IMR-90 (cell line): ENCODE results near the gene PDCD10. TPM values are rescaled to one million over a fixed set of nuclear protein-coding genes. Genes with fewer than 3 reads are reported as not detected.

Source experiments
- ATAC-seq: fragments of 200-7000 bp; cut with Tn5 transposase; 2 replicates; pipeline ENCODE4 v1.9.1; 2020; ENCODE audit warnings: low read depth, mild to moderate bottlenecking, moderate library complexity
- BruUV-seq: library from RNA; stranded (reverse); fragments of 400-500 nt; replicated peaks from 2 replicates; lab custom pipeline; 2021; lab: Mats Ljungman, UMichigan
- CTCF ChIA-PET: fragments of 300-600 bp; formaldehyde crosslinking; extraction: SDS; loops from one replicate; lab custom pipeline; 2021; ENCODE audit warnings: antibody characterized with exemption; lab: Yijun Ruan, JAX
- POLR2A ChIA-PET: fragments of 300-600 bp; sonication (Branson Sonifier 250); formaldehyde crosslinking; loops from one replicate; lab custom pipeline; 2022; ENCODE audit warnings: antibody characterized with exemption; ENCODE audit not compliant: unreplicated experiment; lab: Charles Lee
- DNase-seq: peaks from one replicate; pipeline ENCODE4 v3.0.0; 2013
- H2AFZ ChIP-seq: replicated peaks from 2 replicates; pipeline ENCODE3; 2013; ENCODE audit warnings: low read length, mild to moderate bottlenecking; ENCODE audit not compliant: poor library complexity
- H2AK5ac ChIP-seq: 2 replicates; pipeline ENCODE4 v1.6.1; 2013; ENCODE audit warnings: low read depth, low read length, inconsistent platforms
- H2AK9ac ChIP-seq: replicated peaks from 2 replicates; pipeline ENCODE3; 2013; ENCODE audit warnings: mild to moderate bottlenecking, low read depth, low read length, moderate library complexity; ENCODE audit not compliant: poor library complexity
- H2BK120ac ChIP-seq: 2 replicates; pipeline ENCODE4 v1.6.1; 2013; ENCODE audit warnings: low read depth, low read length, inconsistent platforms
- H2BK15ac ChIP-seq: 3 replicates; pipeline ENCODE4 v1.6.1; 2013; ENCODE audit warnings: low read depth, low read length, inconsistent platforms
- H2BK20ac ChIP-seq: 2 replicates; pipeline ENCODE4 v1.6.1; 2013; ENCODE audit warnings: low read depth, mild to moderate bottlenecking, inconsistent platforms, low read length, moderate library complexity
- H2BK5ac ChIP-seq: 2 replicates; pipeline ENCODE4 v1.6.1; 2013; ENCODE audit warnings: mild to moderate bottlenecking, low read depth, low read length, inconsistent platforms; ENCODE audit not compliant: poor library complexity, severe bottlenecking
- H3K14ac ChIP-seq: replicated peaks from 2 replicates; pipeline ENCODE4 v1.6.1; 2013; ENCODE audit warnings: low read depth, low read length, inconsistent platforms
- H3K18ac ChIP-seq: 2 replicates; pipeline ENCODE4 v1.6.1; 2013; ENCODE audit warnings: low read depth, low read length, control low read depth
- H3K23ac ChIP-seq: 2 replicates; pipeline ENCODE4 v1.6.1; 2013; ENCODE audit warnings: low read depth, low read length, inconsistent platforms
- H3K27ac ChIP-seq: 2 replicates; pipeline ENCODE4 v1.5.1; 2013; ENCODE audit warnings: mild to moderate bottlenecking, control low read depth, low read length; ENCODE audit not compliant: insufficient read depth
- H3K27me3 ChIP-seq: 2 replicates; pipeline ENCODE4 v1.6.1; 2013; ENCODE audit warnings: low read length; ENCODE audit not compliant: control insufficient read depth, insufficient read depth
- H3K36me3 ChIP-seq: 2 replicates; pipeline ENCODE4 v1.6.1; 2013; ENCODE audit warnings: low read length, mixed read lengths; ENCODE audit not compliant: control insufficient read depth, insufficient read depth
- H3K4ac ChIP-seq: 2 replicates; pipeline ENCODE4 v1.6.1; 2013; ENCODE audit warnings: low read depth, low read length, inconsistent platforms
- H3K4me1 ChIP-seq: 2 replicates; pipeline ENCODE4 v1.6.1; 2013; ENCODE audit warnings: low read length, mixed read lengths; ENCODE audit not compliant: control insufficient read depth, insufficient read depth
- H3K4me2 ChIP-seq: 2 replicates; pipeline ENCODE4 v1.6.1; 2013; ENCODE audit warnings: low read depth, mild to moderate bottlenecking, control low read depth, low read length, moderate library complexity
- H3K4me3 ChIP-seq: 2 replicates; pipeline ENCODE4 v1.5.1; 2013; ENCODE audit warnings: low read depth, mild to moderate bottlenecking, control low read depth, low read length, moderate library complexity; ENCODE audit not compliant: insufficient read depth
- H3K56ac ChIP-seq: 2 replicates; pipeline ENCODE4 v1.6.1; 2013; ENCODE audit warnings: low read length, inconsistent platforms; ENCODE audit not compliant: insufficient read depth; ENCODE audit errors: extremely low read depth
- H3K79me1 ChIP-seq, 2 experiments: 2 replicates each; pipeline ENCODE4 v1.6.1; 2013; ENCODE audit warnings: low read length in 2 of 2, inconsistent platforms in 1 of 2, low read depth in 1 of 2
- H3K9ac ChIP-seq: 2 replicates; pipeline ENCODE4 v1.6.1; 2013; ENCODE audit warnings: low read depth, low read length, control low read depth
- H3K9me1 ChIP-seq: 2 replicates; pipeline ENCODE4 v1.6.1; 2013; ENCODE audit warnings: low read length, inconsistent platforms; ENCODE audit not compliant: insufficient read depth
- H3K9me3 ChIP-seq: 2 replicates; pipeline ENCODE4 v1.6.1; 2013; ENCODE audit warnings: low read length; ENCODE audit not compliant: control insufficient read depth, insufficient read depth
- H4K20me1 ChIP-seq: 2 replicates; pipeline ENCODE4 v1.6.1; 2013; ENCODE audit warnings: low read length, inconsistent platforms; ENCODE audit not compliant: insufficient read depth
- H4K5ac ChIP-seq: 2 replicates; pipeline ENCODE4 v1.6.1; 2013; ENCODE audit warnings: mild to moderate bottlenecking, low read depth, low read length, control low read depth
- H4K8ac ChIP-seq, 2 experiments: 2 replicates each; pipeline ENCODE4 v1.6.1; 2013; ENCODE audit warnings: low read depth in 2 of 2, low read length in 2 of 2, control low read depth in 1 of 2, inconsistent platforms in 1 of 2
- H4K91ac ChIP-seq: 2 replicates; pipeline ENCODE4 v1.6.1; 2013; ENCODE audit warnings: low read depth, low read length, inconsistent platforms; ENCODE audit not compliant: insufficient read depth
- BHLHE40 ChIP-seq: fragments of 150-350 bp; IDR thresholded peaks from 2 replicates; pipeline ENCODE4 v1.6.1; 2016; ENCODE audit warnings: mild to moderate bottlenecking, low read depth, low read length
- CEBPB ChIP-seq: IDR thresholded peaks from 2 replicates; pipeline ENCODE4 v1.6.1; 2012; ENCODE audit warnings: low read depth, low read length, improper control_type of control experiment
- CHD1 ChIP-seq: IDR thresholded peaks from 2 replicates; pipeline ENCODE4 v1.6.1; 2012; ENCODE audit warnings: low read depth, low read length, improper control_type of control experiment
- FOS ChIP-seq: fragments of 150-350 bp; IDR thresholded peaks from 2 replicates; pipeline ENCODE4 v1.6.1; 2016; ENCODE audit warnings: low read depth, low read length
- MAFK ChIP-seq: IDR thresholded peaks from 2 replicates; pipeline ENCODE4 v1.6.1; 2012; ENCODE audit warnings: low read depth, low read length, improper control_type of control experiment
- MAZ ChIP-seq: IDR thresholded peaks from 2 replicates; pipeline ENCODE4 v1.6.1; 2012; ENCODE audit warnings: low read depth, mild to moderate bottlenecking, low read length, improper control_type of control experiment, moderate library complexity, borderline replicate concordance
- MXI1 ChIP-seq: IDR thresholded peaks from 2 replicates; pipeline ENCODE4 v1.6.1; 2012; ENCODE audit warnings: low read depth, mild to moderate bottlenecking, low read length, moderate library complexity, borderline replicate concordance
- NFE2L2 ChIP-seq: fragments of 150-350 bp; IDR thresholded peaks from 2 replicates; pipeline ENCODE4 v1.6.1; 2016; ENCODE audit warnings: low read depth, mild to moderate bottlenecking, low read length
- POLR2A ChIP-seq: IDR thresholded peaks from 2 replicates; pipeline ENCODE4 v1.6.1; 2012; ENCODE audit warnings: mild to moderate bottlenecking, low read depth, low read length
- RAD21 ChIP-seq: IDR thresholded peaks from 2 replicates; pipeline ENCODE4 v1.6.1; 2012; ENCODE audit warnings: low read length, improper control_type of control experiment
- RCOR1 ChIP-seq: IDR thresholded peaks from 2 replicates; pipeline ENCODE4 v1.6.1; 2012; ENCODE audit warnings: mild to moderate bottlenecking, low read length, improper control_type of control experiment; ENCODE audit not compliant: insufficient replicate concordance
- RFX5 ChIP-seq: IDR thresholded peaks from 2 replicates; pipeline ENCODE4 v1.8.0; 2012; ENCODE audit warnings: low read depth, mild to moderate bottlenecking, low read length, moderate library complexity
- SMC3 ChIP-seq: fragments of 150-350 bp; IDR thresholded peaks from 2 replicates; pipeline ENCODE4 v1.6.1; 2016; ENCODE audit warnings: low read depth, mild to moderate bottlenecking, antibody characterized with exemption, low read length, moderate library complexity
- USF2 ChIP-seq: fragments of 150-350 bp; IDR thresholded peaks from 2 replicates; pipeline ENCODE4 v1.6.1; 2017; ENCODE audit warnings: mild to moderate bottlenecking, antibody characterized with exemption, low read length, low read depth
- WGBS, 2 experiments: methylation state at CpG; one replicate each; pipeline versions ENCODE4 v1.1.5 to v1.1.7; 2013; ENCODE audit warnings: missing lambda C conversion rate in 2 of 2; ENCODE audit not compliant: insufficient read length in 1 of 2; ENCODE audit errors: extremely low coverage in 2 of 2; 5-methylcytosine and 5-hydroxymethylcytosine counted together
- dilution Hi-C: fragments of 300-500 bp; cut with HindIII; formaldehyde crosslinking; loops from one replicate; pipeline ENCODE4 v1.14.3; 2018; ENCODE audit warnings: low sequenced_read_pairs; ENCODE audit not compliant: unreplicated experiment
- in situ Hi-C: fragments of 300-500 bp; cut with MboI; formaldehyde crosslinking; loops from 3 replicates; pipeline ENCODE4 v1.14.3; 2019; ENCODE audit warnings: low sequenced_read_pairs, inconsistent platforms, mixed read lengths
- intact Hi-C: fragments of 100-400 bp; cut with micrococcal nuclease; formaldehyde crosslinking; loops from 2 replicates; pipeline ENCODE4 v1.10.0; 2022
- polyA plus RNA-seq, 3 experiments: library from polyadenylated mRNA; depleted of rRNA; stranded (reverse); fragments of >200 nt; gene quantifications; 2 replicates each; pipeline ENCODE4 v1.2.3, GENCODE V29; 2012; ENCODE audit warnings: low replicate concordance in 1 of 3
- total RNA-seq: library from RNA; depleted of rRNA; stranded (reverse); fragments of >200 nt; gene quantifications from 2 replicates; pipeline ENCODE4 v1.2.3, GENCODE V29; 2012
- TF ChIP-seq, protein P1 (sequence below): conservative IDR thresholded peaks from 2 replicates; pipeline ENCODE4 v1.5.1; 2012; ENCODE audit warnings: mild to moderate bottlenecking, low read depth, low read length, improper control_type of control experiment

The PDCD10 gene
- total and polyA plus RNA-seq, 2 of the 4 experiments (the other 2 are of a cell fraction), result 36.7 to 47.3 TPM

DNA sequence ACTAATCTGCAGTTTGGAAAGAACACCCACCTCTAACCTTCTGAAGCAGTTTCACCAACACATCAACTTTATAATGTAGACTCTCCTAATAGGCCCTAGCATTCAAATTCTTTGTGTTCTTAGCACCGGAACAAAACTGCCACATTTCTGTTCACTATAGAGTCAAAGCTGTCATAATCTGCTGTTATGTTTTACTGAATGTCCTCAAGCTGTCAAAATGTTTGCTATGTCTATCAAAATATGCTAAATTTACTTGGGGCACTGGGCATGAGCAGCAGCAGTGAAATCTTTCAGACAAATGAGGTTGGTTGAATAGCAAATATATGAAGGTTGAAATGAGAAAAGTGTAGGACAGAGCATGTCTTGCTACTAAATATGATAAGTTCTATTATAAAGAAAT is 82.9 kb downstream of the PDCD10 start:
- H3K79me1 ChIP-seq, result no peaks in the 10 kb centered on the region
- H3K23ac ChIP-seq, result no peak overlapping the region
- dilution Hi-C loops, result no loop called here
- no peak overlapping the region for H4K91ac ChIP-seq
- H2AFZ ChIP-seq, result no peak overlapping the region
- no peak overlapping the region for H3K4me2 ChIP-seq
- H2BK20ac ChIP-seq, result no peak overlapping the region
- H2BK15ac ChIP-seq, result no peak overlapping the region
- no peak overlapping the region for H4K5ac ChIP-seq
- H3K9me1 ChIP-seq, result no peaks in the 10 kb centered on the region
- H3K36me3 ChIP-seq, result no peaks in the 10 kb centered on the region
- no CpG with 5 or more reads among the region's 1 CpG for WGBS, 2 experiments
- H2AK5ac ChIP-seq, result no peak overlapping the region
- H3K9me3 ChIP-seq, result no peaks in the 10 kb centered on the region
- H4K20me1 ChIP-seq, result no peaks in the 10 kb centered on the region
- no peak overlapping the region for H3K9ac ChIP-seq
- no peak overlapping the region for H2BK5ac ChIP-seq
- H3K56ac ChIP-seq, result no peak overlapping the region
- no peak overlapping the region for H3K27ac ChIP-seq
- in situ Hi-C loops, result no loop called here
- no peak overlapping the region for H4K8ac ChIP-seq
- TF ChIP-seq MAZ (no peak), MXI1 (no peak), USF2 (no peak), POLR2A (no peak), NFE2L2 (no peak), BHLHE40 (no peak), FOS (no peak), RCOR1 (no peak), RAD21 (no peak), CEBPB (no peak), SMC3 (no peak), RFX5 (no peak), CHD1 (no peak), MAFK (no peak)
- TF ChIP-seq, protein P1, sequence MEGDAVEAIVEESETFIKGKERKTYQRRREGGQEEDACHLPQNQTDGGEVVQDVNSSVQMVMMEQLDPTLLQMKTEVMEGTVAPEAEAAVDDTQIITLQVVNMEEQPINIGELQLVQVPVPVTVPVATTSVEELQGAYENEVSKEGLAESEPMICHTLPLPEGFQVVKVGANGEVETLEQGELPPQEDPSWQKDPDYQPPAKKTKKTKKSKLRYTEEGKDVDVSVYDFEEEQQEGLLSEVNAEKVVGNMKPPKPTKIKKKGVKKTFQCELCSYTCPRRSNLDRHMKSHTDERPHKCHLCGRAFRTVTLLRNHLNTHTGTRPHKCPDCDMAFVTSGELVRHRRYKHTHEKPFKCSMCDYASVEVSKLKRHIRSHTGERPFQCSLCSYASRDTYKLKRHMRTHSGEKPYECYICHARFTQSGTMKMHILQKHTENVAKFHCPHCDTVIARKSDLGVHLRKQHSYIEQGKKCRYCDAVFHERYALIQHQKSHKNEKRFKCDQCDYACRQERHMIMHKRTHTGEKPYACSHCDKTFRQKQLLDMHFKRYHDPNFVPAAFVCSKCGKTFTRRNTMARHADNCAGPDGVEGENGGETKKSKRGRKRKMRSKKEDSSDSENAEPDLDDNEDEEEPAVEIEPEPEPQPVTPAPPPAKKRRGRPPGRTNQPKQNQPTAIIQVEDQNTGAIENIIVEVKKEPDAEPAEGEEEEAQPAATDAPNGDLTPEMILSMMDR, result no peak
- no peak overlapping the region for H3K18ac ChIP-seq
- CTCF ChIA-PET, result no interaction called here
- H2BK120ac ChIP-seq, result no peak overlapping the region
- intact Hi-C loops, result no loop called here
- H3K4me3 ChIP-seq, result no peak overlapping the region
- DNase-seq, result no peak
- POLR2A ChIA-PET, result no interaction called here
- no peaks in the 10 kb centered on the region for H3K27me3 ChIP-seq
- no TSS peak for BruUV-seq
- ATAC-seq, result no peak
- no peaks in the 10 kb centered on the region for H3K4me1 ChIP-seq
- no peak overlapping the region for H3K4ac ChIP-seq
- no peak overlapping the region for H3K14ac ChIP-seq
- no peak overlapping the region for H2AK9ac ChIP-seq
